ENCODE results near the gene C5.

DNA sequence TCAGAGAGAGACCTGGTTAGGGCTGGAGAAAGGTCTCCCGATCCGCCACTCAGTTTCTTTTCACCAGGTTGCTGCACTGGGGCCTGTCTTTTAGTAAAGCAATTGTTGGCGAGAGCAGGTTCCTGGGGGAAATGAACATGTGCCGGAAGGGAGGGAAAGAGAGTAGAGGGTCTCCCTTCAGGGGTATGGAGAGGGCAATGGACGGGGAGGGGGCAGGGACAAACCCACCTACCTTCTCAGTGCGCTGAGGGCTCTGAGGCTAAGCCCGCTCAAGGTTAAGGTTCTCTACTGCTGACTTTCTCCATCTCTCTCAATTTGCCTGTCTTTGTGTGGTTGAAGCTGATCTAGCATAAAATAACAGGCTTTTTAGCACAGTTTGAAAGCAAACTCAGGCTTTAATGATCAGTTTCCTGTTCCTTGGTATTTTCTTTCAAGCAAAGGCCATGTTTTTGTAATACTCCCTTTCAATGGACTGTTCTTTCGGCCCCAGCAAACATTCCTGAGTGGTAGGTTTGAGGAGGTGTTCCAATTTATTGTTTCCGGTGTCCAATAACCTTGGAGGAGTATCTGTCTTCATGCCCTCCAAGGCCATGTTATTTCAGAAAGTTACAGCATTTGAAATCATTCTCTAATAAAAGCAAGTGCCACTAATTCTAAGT, 98.0 kb downstream of the C5 start:
- TF ChIP-seq CTCF (IDR thresholded peaks at IDR 0.05; ENCODE audit: insufficient read depth, low read length) (no peak), SPI1 (IDR thresholded peaks at IDR 0.05; ENCODE audit: borderline replicate concordance, low read depth) (no peak)
